ENCODE results near the gene DTX1.

DTX1 gene

DNA sequence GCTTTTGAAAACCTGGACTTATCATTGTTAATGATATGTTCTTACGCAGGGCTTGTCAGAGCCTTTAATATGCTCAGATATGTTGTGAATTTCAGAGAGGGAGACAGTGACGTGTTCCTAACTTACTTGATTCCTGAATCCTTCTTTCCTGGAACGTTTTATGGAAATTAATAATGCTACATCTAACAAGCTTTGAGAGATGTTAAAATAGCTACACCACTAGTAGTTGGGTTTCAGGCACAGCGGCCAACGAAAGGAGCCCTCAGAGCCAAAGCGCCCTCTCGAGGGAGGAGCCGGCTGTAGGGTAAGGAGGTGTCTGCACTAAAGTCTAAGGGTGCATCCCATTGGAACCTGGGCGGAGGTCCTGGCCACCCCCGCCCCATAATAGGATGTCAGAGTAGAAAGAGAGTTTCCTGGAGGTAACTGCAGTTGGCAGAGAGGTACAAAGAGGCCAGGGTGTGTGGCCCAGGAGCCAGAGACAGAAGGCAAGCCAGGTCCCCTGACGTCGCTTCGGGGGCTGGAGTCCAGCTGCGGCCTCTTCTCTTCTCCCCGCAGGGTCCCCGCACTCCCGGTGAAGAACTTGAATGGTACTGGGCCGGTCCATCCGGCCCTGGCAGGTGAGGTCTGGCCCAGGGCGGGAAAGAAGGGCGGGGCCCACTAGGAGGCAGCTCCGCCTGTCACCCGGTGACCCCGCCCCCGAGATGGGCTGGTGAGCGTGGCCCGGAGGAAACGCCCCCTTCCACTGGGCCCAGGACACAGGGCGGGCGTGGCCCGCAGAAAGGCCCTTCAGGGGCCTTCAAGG is 36.3 kb downstream of the DTX1 start:
- no peak overlapping the region for H3K27ac ChIP-seq
- H3K27me3 ChIP-seq (ENCODE audit: control insufficient read depth, insufficient read depth, low read length), result no peaks in the 10 kb centered on the region

DNA sequence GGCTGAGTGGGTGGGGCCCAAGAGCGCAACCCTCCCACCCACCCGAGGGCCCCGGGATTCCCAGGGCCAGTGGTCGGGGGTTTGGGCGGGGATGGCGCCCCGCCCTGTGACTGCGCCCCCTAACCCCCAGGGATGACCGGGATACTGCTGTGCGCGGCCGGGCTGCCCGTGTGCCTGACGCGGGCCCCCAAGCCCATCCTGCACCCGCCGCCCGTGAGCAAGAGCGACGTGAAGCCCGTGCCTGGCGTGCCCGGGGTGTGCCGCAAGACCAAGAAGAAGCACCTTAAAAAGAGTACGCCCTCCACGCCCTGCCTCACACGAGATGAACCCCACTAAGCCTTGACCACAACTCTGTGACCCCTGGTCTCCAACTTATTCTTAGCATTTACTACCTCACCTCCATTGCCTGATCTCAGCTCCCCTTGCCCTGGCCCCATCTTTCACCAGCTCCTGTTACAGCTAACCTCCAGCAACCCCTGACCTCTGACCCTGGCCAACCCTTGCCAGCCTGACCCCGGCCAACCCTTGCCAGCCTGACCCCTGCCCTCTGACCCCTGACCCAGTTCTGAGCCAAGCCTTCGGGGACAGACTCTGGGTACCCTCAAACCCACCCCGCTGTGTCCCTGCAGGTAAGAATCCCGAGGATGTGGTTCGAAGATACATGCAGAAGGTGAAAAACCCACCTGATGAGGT is 37.0 kb downstream of the DTX1 start:
- H3K27me3 ChIP-seq (ENCODE audit: control insufficient read depth, insufficient read depth, low read length), result no peaks in the 10 kb centered on the region
- H3K9ac ChIP-seq, result no peak overlapping the region
- no peaks in the 10 kb centered on the region for H3K9me3 ChIP-seq (ENCODE audit: control insufficient read depth, low read length)
- H3K4me1 ChIP-seq, result peaks cover 11% of the 10 kb centered on the region
- H3K4me2 ChIP-seq (ENCODE audit: low read length), result no peak overlapping the region
- TF ChIP-seq, protein P1, sequence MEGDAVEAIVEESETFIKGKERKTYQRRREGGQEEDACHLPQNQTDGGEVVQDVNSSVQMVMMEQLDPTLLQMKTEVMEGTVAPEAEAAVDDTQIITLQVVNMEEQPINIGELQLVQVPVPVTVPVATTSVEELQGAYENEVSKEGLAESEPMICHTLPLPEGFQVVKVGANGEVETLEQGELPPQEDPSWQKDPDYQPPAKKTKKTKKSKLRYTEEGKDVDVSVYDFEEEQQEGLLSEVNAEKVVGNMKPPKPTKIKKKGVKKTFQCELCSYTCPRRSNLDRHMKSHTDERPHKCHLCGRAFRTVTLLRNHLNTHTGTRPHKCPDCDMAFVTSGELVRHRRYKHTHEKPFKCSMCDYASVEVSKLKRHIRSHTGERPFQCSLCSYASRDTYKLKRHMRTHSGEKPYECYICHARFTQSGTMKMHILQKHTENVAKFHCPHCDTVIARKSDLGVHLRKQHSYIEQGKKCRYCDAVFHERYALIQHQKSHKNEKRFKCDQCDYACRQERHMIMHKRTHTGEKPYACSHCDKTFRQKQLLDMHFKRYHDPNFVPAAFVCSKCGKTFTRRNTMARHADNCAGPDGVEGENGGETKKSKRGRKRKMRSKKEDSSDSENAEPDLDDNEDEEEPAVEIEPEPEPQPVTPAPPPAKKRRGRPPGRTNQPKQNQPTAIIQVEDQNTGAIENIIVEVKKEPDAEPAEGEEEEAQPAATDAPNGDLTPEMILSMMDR (IDR thresholded peaks at IDR 0.05), result no peak
- H3K4me3 ChIP-seq (ENCODE audit: low read depth, low read length), result no peak overlapping the region
- no peaks in the 10 kb centered on the region for H3K79me2 ChIP-seq
- peak overlapping the region; percentile 37 for H3K27ac ChIP-seq
- no peaks in the 10 kb centered on the region for H3K36me3 ChIP-seq (ENCODE audit: control insufficient read depth, insufficient read depth, low read length)
- no peak overlapping the region for H2AFZ ChIP-seq

More for the DNA sequence above, 36.3 kb downstream of the DTX1 start:
- Histone ChIP-seq H3K4me1 (peaks cover 5% of the 10 kb centered on the region), H3K4me3 (ENCODE audit: low read depth, low read length) (no peak overlapping the region), H3K4me2 (ENCODE audit: low read length) (no peak overlapping the region), H3K9ac (no peak overlapping the region), H3K79me2 (no peaks in the 10 kb centered on the region), H3K36me3 (ENCODE audit: control insufficient read depth, insufficient read depth, low read length) (no peaks in the 10 kb centered on the region), H3K9me3 (ENCODE audit: control insufficient read depth, low read length) (no peaks in the 10 kb centered on the region), H2AFZ (no peak overlapping the region)
- TF ChIP-seq, protein P1 (IDR thresholded peaks at IDR 0.05), result no peak

DNA sequence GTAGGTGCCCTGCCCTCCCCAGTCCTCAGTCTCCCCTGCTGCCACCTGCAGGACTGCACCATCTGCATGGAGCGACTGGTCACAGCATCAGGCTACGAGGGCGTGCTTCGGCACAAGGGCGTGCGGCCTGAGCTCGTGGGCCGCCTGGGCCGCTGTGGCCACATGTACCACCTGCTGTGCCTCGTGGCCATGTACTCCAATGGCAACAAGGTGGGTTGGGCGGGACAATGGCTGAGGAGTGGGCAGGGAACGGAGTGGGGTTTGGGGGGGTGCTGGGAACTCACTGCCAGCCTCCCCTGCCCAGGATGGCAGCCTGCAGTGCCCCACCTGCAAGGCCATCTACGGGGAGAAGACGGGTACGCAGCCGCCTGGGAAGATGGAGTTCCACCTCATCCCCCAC is 38.2 kb downstream of the DTX1 start:
- H3K4me3 ChIP-seq (ENCODE audit: low read depth, low read length), result no peak overlapping the region
- H3K4me2 ChIP-seq (ENCODE audit: low read length), result no peak overlapping the region
- no peaks in the 10 kb centered on the region for H3K9me3 ChIP-seq (ENCODE audit: control insufficient read depth, low read length)
- no peak overlapping the region for H2AFZ ChIP-seq
- no peaks in the 10 kb centered on the region for H3K27me3 ChIP-seq (ENCODE audit: control insufficient read depth, insufficient read depth, low read length)
- H3K4me1 ChIP-seq, result peaks cover 19% of the 10 kb centered on the region
- TF ChIP-seq, protein P1 (IDR thresholded peaks at IDR 0.05), result no peak
- no peaks in the 10 kb centered on the region for H3K79me2 ChIP-seq
- H3K9ac ChIP-seq, result no peak overlapping the region
- no peak overlapping the region for H3K27ac ChIP-seq
- no peaks in the 10 kb centered on the region for H3K36me3 ChIP-seq (ENCODE audit: control insufficient read depth, insufficient read depth, low read length)

DNA sequence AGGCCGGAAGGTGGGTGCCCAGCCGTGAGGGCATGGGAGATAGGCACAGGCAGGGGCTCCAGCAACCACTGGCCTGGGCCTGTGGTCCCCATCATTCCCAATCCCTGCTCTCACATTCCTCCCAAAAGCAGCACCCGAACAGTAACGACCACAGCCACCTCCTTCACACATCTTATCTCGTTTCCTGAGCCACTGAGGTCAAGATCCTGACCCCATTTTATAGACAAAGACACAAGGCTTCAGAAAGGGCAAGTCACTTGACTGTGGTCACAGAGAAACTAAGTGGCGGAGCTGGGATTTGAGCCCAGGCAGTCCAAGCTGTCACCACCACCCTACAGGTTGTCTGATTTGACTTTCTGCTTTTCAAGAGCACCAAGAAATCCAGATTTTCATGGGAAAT is 38.9 kb downstream of the DTX1 start:
- Histone ChIP-seq H3K9ac (no peak overlapping the region), H2AFZ (no peak overlapping the region), H3K36me3 (ENCODE audit: control insufficient read depth, insufficient read depth, low read length) (no peaks in the 10 kb centered on the region), H3K4me3 (ENCODE audit: low read depth, low read length) (no peak overlapping the region), H3K27me3 (ENCODE audit: control insufficient read depth, insufficient read depth, low read length) (no peaks in the 10 kb centered on the region), H3K79me2 (no peaks in the 10 kb centered on the region), H3K4me1 (peaks cover 19% of the 10 kb centered on the region), H3K9me3 (ENCODE audit: control insufficient read depth, low read length) (no peaks in the 10 kb centered on the region), H3K4me2 (ENCODE audit: low read length) (no peak overlapping the region), H3K27ac (no peak overlapping the region)
- TF ChIP-seq, protein P1 (IDR thresholded peaks at IDR 0.05), result no peak
